ENCODE measurements around the gene PLXNA4. TPM values are rescaled to one million over a fixed set of nuclear protein-coding genes. Genes with fewer than 3 reads are reported as not detected.

The PLXNA4 gene
- total RNA-seq, 2 donors from 2014 or later: 2.1 to 8.2 TPM

DNA sequence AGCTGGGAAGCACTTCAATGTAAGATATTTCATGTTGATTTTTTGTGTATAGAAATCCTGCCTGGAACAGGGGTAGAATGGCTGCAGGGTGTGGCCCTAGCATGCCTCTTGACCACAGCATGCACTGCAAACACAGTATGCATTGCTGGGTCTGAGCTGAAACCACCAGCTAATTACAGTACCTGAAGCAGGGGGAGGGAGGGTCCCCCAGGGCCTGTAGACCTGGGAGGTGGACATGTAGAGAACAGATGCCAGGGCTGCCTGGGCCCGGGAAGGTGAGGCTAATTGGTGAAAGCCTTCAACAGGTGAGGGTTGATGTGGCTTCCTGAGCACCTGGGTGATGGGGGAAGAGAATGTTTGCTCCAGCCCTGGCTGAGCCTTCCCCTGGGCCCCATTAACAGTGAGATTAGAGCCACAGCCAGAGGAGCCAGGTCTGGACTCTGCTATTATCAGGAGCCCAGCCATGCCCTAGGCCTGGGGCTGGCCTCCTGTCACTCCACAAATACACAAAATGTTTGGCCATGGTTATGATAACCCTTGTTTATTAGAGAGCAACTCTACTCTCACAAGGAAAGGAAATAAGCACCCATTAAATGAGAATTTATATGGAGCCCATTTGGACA is 83.3 kb downstream of the PLXNA4 start:
- Histone ChIP-seq H3K4me3 (no peak overlapping the region), H3K27me3 (no peaks in the 10 kb centered on the region), H3K36me3 (replicated peaks in 1 of 2; ENCODE audit: insufficient read depth in 1 of 2, low read depth in 2 of 2) (no peaks in the 10 kb centered on the region), H3K9me3 (no peaks in the 10 kb centered on the region), H3K27ac (no peak overlapping the region), H3K4me1 (no peaks in the 10 kb centered on the region)
- no peak for ATAC-seq
- WGBS, 2 donors: 89% methylated on average over 1 of the region's 1 CpG
- intact Hi-C loops (cut with DNase I): no loop called here
- DNase-seq: no peak
- no peak for TF ChIP-seq POLR2A (IDR thresholded peaks at IDR 0.05)
- TF ChIP-seq, protein P1, sequence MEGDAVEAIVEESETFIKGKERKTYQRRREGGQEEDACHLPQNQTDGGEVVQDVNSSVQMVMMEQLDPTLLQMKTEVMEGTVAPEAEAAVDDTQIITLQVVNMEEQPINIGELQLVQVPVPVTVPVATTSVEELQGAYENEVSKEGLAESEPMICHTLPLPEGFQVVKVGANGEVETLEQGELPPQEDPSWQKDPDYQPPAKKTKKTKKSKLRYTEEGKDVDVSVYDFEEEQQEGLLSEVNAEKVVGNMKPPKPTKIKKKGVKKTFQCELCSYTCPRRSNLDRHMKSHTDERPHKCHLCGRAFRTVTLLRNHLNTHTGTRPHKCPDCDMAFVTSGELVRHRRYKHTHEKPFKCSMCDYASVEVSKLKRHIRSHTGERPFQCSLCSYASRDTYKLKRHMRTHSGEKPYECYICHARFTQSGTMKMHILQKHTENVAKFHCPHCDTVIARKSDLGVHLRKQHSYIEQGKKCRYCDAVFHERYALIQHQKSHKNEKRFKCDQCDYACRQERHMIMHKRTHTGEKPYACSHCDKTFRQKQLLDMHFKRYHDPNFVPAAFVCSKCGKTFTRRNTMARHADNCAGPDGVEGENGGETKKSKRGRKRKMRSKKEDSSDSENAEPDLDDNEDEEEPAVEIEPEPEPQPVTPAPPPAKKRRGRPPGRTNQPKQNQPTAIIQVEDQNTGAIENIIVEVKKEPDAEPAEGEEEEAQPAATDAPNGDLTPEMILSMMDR (IDR thresholded peaks at IDR 0.05): no peak

DNA sequence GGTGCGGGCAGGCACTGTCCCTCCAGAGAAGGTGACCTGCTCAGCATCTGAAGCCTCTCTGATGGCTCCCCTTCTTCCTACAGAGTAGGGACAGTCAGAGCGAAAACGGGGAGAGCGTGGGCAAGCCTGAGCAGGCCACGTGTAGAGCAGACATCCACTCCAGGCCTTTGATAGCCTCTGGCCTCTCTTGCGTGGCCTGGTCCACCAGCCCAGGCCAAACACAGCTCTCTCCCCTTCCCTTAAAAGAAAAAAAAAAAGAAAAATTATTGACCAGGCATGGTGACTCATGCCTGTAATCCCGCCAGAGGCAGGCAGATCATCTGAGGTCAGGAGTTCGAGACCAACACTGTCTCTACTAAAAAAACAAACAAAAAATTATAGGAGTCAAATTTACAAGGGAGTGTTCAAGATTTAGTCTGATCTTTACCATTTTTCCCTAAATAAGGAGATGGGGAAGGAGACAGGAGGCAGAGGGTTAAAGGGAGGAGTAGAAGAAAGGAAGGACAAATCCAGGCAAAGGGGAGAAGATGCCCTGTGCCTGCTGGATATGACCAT is 84.8 kb downstream of the PLXNA4 start:
- ATAC-seq (no peak), DNase-seq (no peak)
- H3K4me3 ChIP-seq: no peak overlapping the region
- no peaks in the 10 kb centered on the region for H3K4me1 ChIP-seq
- H3K9me3 ChIP-seq: no peaks in the 10 kb centered on the region
- no peaks in the 10 kb centered on the region for H3K27me3 ChIP-seq
- intact Hi-C loops (cut with DNase I): no loop called here
- TF ChIP-seq, protein P1 (IDR thresholded peaks at IDR 0.05): no peak
- TF ChIP-seq POLR2A (IDR thresholded peaks at IDR 0.05): no peak
- no peak overlapping the region for H3K27ac ChIP-seq
- no peaks in the 10 kb centered on the region for H3K36me3 ChIP-seq (replicated peaks in 1 of 2; ENCODE audit: insufficient read depth in 1 of 2, low read depth in 2 of 2)
- 82 to 85% methylated on average over 4 to 8 of the region's 8 CpGs for WGBS, 2 donors

DNA sequence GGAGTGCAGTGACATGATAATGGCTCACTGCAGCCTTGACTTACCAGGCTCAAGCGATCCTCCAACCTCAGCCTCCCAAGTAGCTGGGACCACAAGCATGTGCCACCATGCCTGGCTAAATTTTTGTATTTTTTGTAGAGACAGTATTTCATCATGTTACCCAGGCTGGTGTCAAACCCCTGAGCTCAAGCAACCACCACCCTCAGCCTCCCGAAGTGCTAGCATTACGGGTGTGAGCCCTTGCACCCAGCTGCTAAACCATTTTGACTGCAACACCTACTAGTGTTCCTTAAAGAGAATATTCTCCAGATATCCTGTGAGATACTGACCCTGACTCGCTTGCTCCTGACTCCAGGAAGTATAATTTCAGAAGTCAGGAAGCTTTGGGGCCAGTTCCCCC is 85.8 kb downstream of the PLXNA4 start:
- Histone ChIP-seq H3K9me3 (no peaks in the 10 kb centered on the region), H3K36me3 (replicated peaks in 1 of 2; ENCODE audit: insufficient read depth in 1 of 2, low read depth in 2 of 2) (no peaks in the 10 kb centered on the region), H3K27me3 (no peaks in the 10 kb centered on the region), H3K27ac (no peak overlapping the region), H3K4me3 (no peak overlapping the region), H3K4me1 (peaks cover 4% of the 10 kb centered on the region)
- ATAC-seq (no peak), DNase-seq (no peak)
- intact Hi-C loops (cut with DNase I): no loop called here
- WGBS, 2 donors: 67 to 88% methylated on average over 4 of the region's 4 CpGs
- TF ChIP-seq POLR2A (IDR thresholded peaks at IDR 0.05): no peak
- TF ChIP-seq, protein P1 (IDR thresholded peaks at IDR 0.05): no peak

DNA sequence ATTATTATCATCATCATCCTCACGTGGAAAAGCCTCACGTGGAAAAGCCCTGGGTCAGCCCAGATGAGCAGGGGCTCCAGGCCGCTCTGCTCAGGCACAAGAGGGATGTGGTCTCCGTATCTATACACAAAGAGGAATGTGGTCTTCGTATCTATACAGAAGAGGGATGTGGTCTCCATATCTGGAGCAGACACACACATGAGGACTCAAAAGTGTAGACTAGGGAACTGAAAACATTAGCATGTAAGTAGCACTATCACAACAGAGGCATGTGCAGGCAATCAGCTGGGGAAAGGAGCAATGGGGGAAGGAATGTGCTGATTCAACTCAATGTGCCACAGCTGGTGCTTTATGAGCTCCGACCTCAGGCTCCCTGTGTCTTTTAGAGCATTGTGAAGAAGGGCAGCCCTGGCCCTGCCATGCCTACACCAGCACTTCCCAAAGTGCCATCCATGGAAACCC is 86.5 kb downstream of the PLXNA4 start:
- H3K36me3 ChIP-seq (replicated peaks in 1 of 2; ENCODE audit: insufficient read depth in 1 of 2, low read depth in 2 of 2): no peaks in the 10 kb centered on the region
- H3K27ac ChIP-seq: no peak overlapping the region
- intact Hi-C loops (cut with DNase I): no loop called here
- TF ChIP-seq, protein P1 (IDR thresholded peaks at IDR 0.05): no peak
- TF ChIP-seq POLR2A (IDR thresholded peaks at IDR 0.05): no peak
- H3K27me3 ChIP-seq: no peaks in the 10 kb centered on the region
- ATAC-seq (no peak), DNase-seq (no peak)
- no peaks in the 10 kb centered on the region for H3K9me3 ChIP-seq
- 60 to 66% methylated on average over 6 of the region's 6 CpGs for WGBS, 2 donors
- H3K4me1 ChIP-seq: peaks cover 4% of the 10 kb centered on the region
- H3K4me3 ChIP-seq: no peak overlapping the region

Measured in body of pancreas (tissue), 4 donors.